Esophagus (tissue), 2 donors: ENCODE measurements around the gene IP6K2. TPM values are rescaled to one million over a fixed set of nuclear protein-coding genes. Genes with fewer than 3 reads are reported as not detected.

Source experiments
- H3K27ac ChIP-seq, 2 donors: one replicate each; pipeline ENCODE4 v1.5.1; 2013; ENCODE audit warnings: low read depth in 2 of 2, mild to moderate bottlenecking in 2 of 2, inconsistent platforms in 1 of 2, low read length in 1 of 2, moderate library complexity in 1 of 2
- H3K27me3 ChIP-seq, 2 donors: one replicate each; pipeline ENCODE4 v1.6.1; 2013; ENCODE audit warnings: low read length in 2 of 2, control low read depth in 1 of 2, mild to moderate bottlenecking in 1 of 2; ENCODE audit not compliant: insufficient read depth in 2 of 2, control insufficient read depth in 1 of 2
- H3K36me3 ChIP-seq, 2 donors: one replicate each; pipeline ENCODE4 v1.6.1; 2013; ENCODE audit warnings: low read length in 1 of 2; ENCODE audit not compliant: control insufficient read depth in 2 of 2, insufficient read depth in 2 of 2
- H3K4me1 ChIP-seq, 2 donors: one replicate each; pipeline ENCODE4 v1.6.1; 2013; ENCODE audit warnings: low read length in 1 of 2; ENCODE audit not compliant: control insufficient read depth in 2 of 2, insufficient read depth in 2 of 2
- H3K4me3 ChIP-seq, 2 donors: one replicate each; pipeline ENCODE4 v1.5.1; 2013; ENCODE audit warnings: low read length in 2 of 2, mild to moderate bottlenecking in 2 of 2, low read depth in 1 of 2, moderate library complexity in 1 of 2
- H3K9me3 ChIP-seq, 2 donors: one replicate each; pipeline ENCODE4 v1.6.1; 2013; ENCODE audit warnings: mild to moderate bottlenecking in 2 of 2, low read depth in 1 of 2, low read length in 1 of 2, moderate library complexity in 1 of 2; ENCODE audit not compliant: control insufficient read depth in 2 of 2, insufficient read depth in 1 of 2
- WGBS, 2 donors: extraction: QIAGEN DNeasy Blood & Tissue Kit; methylation state at CpG; one replicate each; pipeline ENCODE4 v1.1.7; 2013; 5-methylcytosine and 5-hydroxymethylcytosine counted together
- polyA plus RNA-seq, 2 donors: library from polyadenylated mRNA; stranded (reverse); fragments of 200-250 nt; gene quantifications; one replicate each; pipeline ENCODE4 v1.2.3, GENCODE V29; 2013
- donor health status: healthy with polysubstance abuse.
- donor health status: Bipolar disorder and iron deficiency.

The IP6K2 gene
- polyA plus RNA-seq, 2 donors = 67.8 to 110 TPM

GRCh38 chr3:48652923-48653715 lies 63.9 kb downstream of the IP6K2 start:
- peaks cover 6 to 11% of the 10 kb centered on the region in 2 donors for H3K4me1 ChIP-seq
- WGBS, 2 donors = 95 to 96% methylated on average over 15 of the region's 15 CpGs
- H3K36me3 ChIP-seq = no peaks in the 10 kb centered on the region

GRCh38 chr3:48651771-48652170 lies 65.2 kb downstream of the IP6K2 start:
- Histone ChIP-seq H3K36me3 (no peaks in the 10 kb centered on the region), H3K4me1 (peaks cover 1 to 7% of the 10 kb centered on the region in 2 donors), H3K27ac (no peak overlapping the region), H3K4me3 (no peak overlapping the region), H3K27me3 (no peaks in the 10 kb centered on the region), H3K9me3 (no peaks in the 10 kb centered on the region)
- WGBS, 2 donors = 69 to 76% methylated on average over 11 of the region's 11 CpGs

More at GRCh38 chr3:48652923-48653715, 63.9 kb downstream of the IP6K2 start:
- Histone ChIP-seq H3K4me3 (no peak overlapping the region), H3K27ac (no peak overlapping the region), H3K27me3 (no peaks in the 10 kb centered on the region), H3K9me3 (no peaks in the 10 kb centered on the region)

DNA sequence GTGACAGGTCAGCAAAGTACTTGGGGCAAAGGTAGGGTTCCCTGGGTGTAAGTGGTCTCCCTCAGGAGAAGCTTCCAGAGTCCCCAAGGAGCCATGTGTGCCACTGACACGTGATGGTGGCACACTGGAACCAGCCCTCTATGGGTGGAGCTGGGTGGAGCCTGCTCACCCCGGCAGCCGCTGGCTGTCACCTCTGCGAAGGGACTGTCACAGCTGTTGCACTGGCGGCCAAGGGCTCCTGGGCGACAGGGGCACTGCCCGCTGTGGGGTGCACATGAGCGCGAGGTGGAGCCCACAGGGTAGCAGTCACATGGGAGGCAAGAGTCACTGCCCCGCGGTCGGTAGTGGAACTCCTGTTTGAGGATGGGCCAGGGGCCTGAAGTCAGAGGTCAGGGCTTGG lies 66.3 kb downstream of the IP6K2 start:
- WGBS, 2 donors = 87 to 88% methylated on average over 12 of the region's 12 CpGs
- H3K9me3 ChIP-seq = no peaks in the 10 kb centered on the region
- H3K4me3 ChIP-seq = no peak overlapping the region
- peaks cover 0 to 2% of the 10 kb centered on the region in 2 donors for H3K4me1 ChIP-seq
- no peaks in the 10 kb centered on the region for H3K27me3 ChIP-seq
- no peak overlapping the region for H3K27ac ChIP-seq
- H3K36me3 ChIP-seq = no peaks in the 10 kb centered on the region

DNA sequence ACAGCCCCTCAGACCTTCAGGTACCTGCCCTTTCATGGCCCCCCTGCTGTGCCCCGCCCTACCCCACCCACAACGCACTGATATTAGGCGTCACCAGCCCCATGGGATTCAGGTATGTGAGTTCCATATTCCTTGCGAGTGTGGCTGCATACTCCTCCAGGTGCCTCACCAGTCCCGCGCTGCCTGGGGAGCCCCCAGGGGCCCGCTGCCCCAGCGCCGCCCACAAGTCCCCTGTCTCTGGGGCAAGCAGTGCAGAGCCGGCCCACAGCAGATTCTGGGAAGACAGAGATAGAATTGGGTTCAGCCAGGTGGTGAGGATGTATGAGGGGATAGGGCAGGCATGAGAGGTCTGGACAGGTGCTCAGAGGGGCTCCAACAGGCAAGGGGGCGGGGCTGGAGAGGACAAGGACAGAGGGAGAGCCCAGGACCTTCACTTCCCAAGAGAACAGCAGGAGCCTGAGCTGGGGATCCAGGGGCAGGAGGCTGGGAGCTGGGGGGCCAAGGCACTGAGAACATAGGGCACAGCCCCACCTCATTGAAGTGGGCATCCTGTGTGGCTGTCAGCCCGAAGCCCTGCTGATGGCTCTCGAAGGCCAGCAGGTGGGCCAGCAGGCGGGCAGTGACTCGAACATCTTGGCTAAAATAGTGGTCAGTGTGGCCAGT lies 68.7 kb downstream of the IP6K2 start:
- Histone ChIP-seq H3K27ac (no peak overlapping the region), H3K9me3 (no peaks in the 10 kb centered on the region), H3K4me1 (no peaks in the 10 kb centered on the region), H3K27me3 (no peaks in the 10 kb centered on the region), H3K36me3 (no peaks in the 10 kb centered on the region), H3K4me3 (no peak overlapping the region)
- WGBS, 2 donors = 89 to 90% methylated on average over 15 of the region's 15 CpGs

GRCh38 chr3:48647714-48648113 lies 69.3 kb downstream of the IP6K2 start:
- no peaks in the 10 kb centered on the region for H3K4me1 ChIP-seq
- H3K36me3 ChIP-seq = no peaks in the 10 kb centered on the region
- H3K27me3 ChIP-seq = no peaks in the 10 kb centered on the region
- no peak overlapping the region for H3K27ac ChIP-seq
- H3K4me3 ChIP-seq = no peak overlapping the region
- no peaks in the 10 kb centered on the region for H3K9me3 ChIP-seq
- 80 to 89% methylated on average over 4 to 9 of the region's 9 CpGs for WGBS, 2 donors

GRCh38 chr3:48644898-48645760 lies 71.9 kb downstream of the IP6K2 start:
- no peaks in the 10 kb centered on the region for H3K27me3 ChIP-seq
- H3K9me3 ChIP-seq = no peaks in the 10 kb centered on the region
- H3K4me3 ChIP-seq = no peak overlapping the region
- H3K4me1 ChIP-seq = no peaks in the 10 kb centered on the region
- 88 to 91% methylated on average over 22 of the region's 22 CpGs for WGBS, 2 donors
- H3K27ac ChIP-seq = no peak overlapping the region
- no peaks in the 10 kb centered on the region for H3K36me3 ChIP-seq

- Histone ChIP-seq H3K36me3 (no peaks in the 10 kb centered on the region), H3K4me1 (no peaks in the 10 kb centered on the region), H3K27me3 (no peaks in the 10 kb centered on the region), H3K27ac (no peak overlapping the region), H3K4me3 (no peak overlapping the region), H3K9me3 (no peaks in the 10 kb centered on the region)
- 93 to 96% methylated on average over 11 to 12 of the region's 12 CpGs for WGBS, 2 donors
These were observed 74.4 kb downstream of the IP6K2 start for GRCh38 chr3:48642605-48643004.

DNA sequence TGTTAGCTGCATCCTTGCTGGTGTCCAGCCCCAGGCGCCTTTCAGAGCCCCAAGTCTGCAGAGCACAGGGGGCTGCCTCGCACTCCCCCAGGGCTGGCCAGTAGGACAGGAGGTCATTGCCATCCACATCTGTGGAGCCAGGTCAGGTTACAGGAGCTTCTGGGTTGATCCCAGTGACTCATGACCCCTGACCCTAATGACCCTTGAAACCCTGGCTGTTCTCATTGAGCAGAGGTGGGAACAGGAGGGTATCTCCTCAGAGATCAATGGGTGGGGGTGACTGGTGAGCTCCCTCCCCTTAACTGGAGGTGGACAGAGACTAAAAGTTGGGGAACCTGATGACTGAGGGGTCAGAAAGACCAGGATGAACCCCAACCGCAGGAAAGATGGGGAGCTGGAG lies 75.6 kb downstream of the IP6K2 start:
- Histone ChIP-seq H3K4me1 (no peaks in the 10 kb centered on the region), H3K4me3 (no peak overlapping the region), H3K9me3 (no peaks in the 10 kb centered on the region), H3K27ac (no peak overlapping the region), H3K27me3 (no peaks in the 10 kb centered on the region), H3K36me3 (no peaks in the 10 kb centered on the region)
- WGBS, 2 donors = 92 to 100% methylated on average over 3 of the region's 3 CpGs

GRCh38 chr3:48639944-48640606 lies 76.9 kb downstream of the IP6K2 start:
- Histone ChIP-seq H3K27me3 (no peaks in the 10 kb centered on the region), H3K4me1 (peaks cover 0 to 6% of the 10 kb centered on the region in 2 donors), H3K9me3 (no peaks in the 10 kb centered on the region), H3K27ac (no peak overlapping the region), H3K36me3 (no peaks in the 10 kb centered on the region), H3K4me3 (no peak overlapping the region)
- WGBS, 2 donors = 87 to 88% methylated on average over 38 of the region's 38 CpGs
